Peyer's patch (tissue), 4 donors: ENCODE data around the gene LHCGR.

ENCODE experiments used
- CTCF ChIP-seq, 6 experiments: fragments of 450-650 bp in 4 of 6; fragments of 200-600 bp in 2 of 6; sonication (generic) in 1 of 6; IDR thresholded peaks; one replicate each; pipeline ENCODE4 v1.5.1; 2017 to 2019; ENCODE audit warnings: antibody characterized with exemption in 6 of 6, mild to moderate bottlenecking in 3 of 6, moderate library complexity in 1 of 6
- POLR2A ChIP-seq, 2 donors: fragments of 450-650 bp; IDR thresholded peaks; one replicate each; pipeline ENCODE4 v1.5.1; 2017; ENCODE audit warnings: antibody characterized with exemption in 2 of 2, mild to moderate bottlenecking in 2 of 2, moderate library complexity in 2 of 2

DNA sequence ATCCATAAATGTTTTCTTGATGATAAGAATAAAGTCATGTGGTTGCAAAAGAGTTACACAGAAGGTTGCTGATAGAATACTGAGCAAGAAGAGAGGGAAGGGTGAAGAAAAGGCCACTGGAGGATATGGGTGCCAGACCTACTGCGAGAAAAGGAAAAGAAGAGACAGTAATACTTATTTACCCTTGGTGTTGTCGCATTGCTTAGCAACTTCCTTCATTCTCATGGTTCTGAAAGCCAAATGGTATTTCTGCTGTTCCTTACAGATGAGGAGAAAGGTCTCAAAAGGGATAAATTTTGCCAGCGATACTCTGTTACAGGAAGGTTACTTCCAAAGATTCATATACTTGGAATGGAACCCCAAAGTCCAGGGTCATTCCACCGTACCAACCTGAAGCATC, 62.5 kb downstream of the LHCGR start:
- TF ChIP-seq CTCF (IDR thresholded peaks at IDR 0.05) (no peak), POLR2A (IDR thresholded peaks at IDR 0.05) (no peak)
